CD4-positive, CD25-positive, alpha-beta regulatory T cell (primary cell): ENCODE measurements around the gene PAPSS1. TPM values are rescaled to one million over a fixed set of nuclear protein-coding genes. Genes with fewer than 3 reads are reported as not detected.

Experiments
- ATAC-seq, 2 donors: fragments of 150-1000 bp; cut with Tn5 transposase; one replicate each; pipeline ENCODE4 v1.10.0; 2021; ENCODE audit warnings: low read depth in 2 of 2, moderate number of reproducible peaks in 2 of 2, moderate library complexity in 1 of 2
- DNase-seq, 3 donors: peaks; one replicate each; pipeline versions ENCODE4 v3.0.0 to v3.0.0-alpha.2; 2012 to 2022; ENCODE audit warnings: mixed read lengths in 1 of 3
- H3K27ac ChIP-seq: one replicate; pipeline ENCODE4 v1.7.0; 2013; ENCODE audit warnings: mild to moderate bottlenecking, low read length; ENCODE audit not compliant: insufficient read depth, poor library complexity, severe bottlenecking
- H3K27me3 ChIP-seq: one replicate; pipeline ENCODE4 v1.7.0; 2013; ENCODE audit warnings: low read length; ENCODE audit not compliant: control insufficient read depth, insufficient read depth
- H3K36me3 ChIP-seq: one replicate; pipeline ENCODE4 v1.7.0; 2013; ENCODE audit warnings: mild to moderate bottlenecking, low read length, moderate library complexity; ENCODE audit not compliant: control insufficient read depth, insufficient read depth
- H3K4me1 ChIP-seq: 2 replicates; pipeline ENCODE4 v1.7.0; 2013; ENCODE audit warnings: mild to moderate bottlenecking, low read length; ENCODE audit not compliant: insufficient read depth, control insufficient read depth, poor library complexity, severe bottlenecking
- H3K4me3 ChIP-seq: one replicate; pipeline ENCODE4 v1.7.0; 2013; ENCODE audit warnings: low read depth, mild to moderate bottlenecking, low read length, moderate library complexity
- H3K9me3 ChIP-seq, 2 experiments: 1 replicate in 1 of 2; 2 replicates in 1 of 2; pipeline ENCODE4 v1.7.0; 2013; ENCODE audit warnings: low read length in 2 of 2, mild to moderate bottlenecking in 1 of 2, moderate library complexity in 1 of 2; ENCODE audit not compliant: control insufficient read depth in 2 of 2
- H3K27ac Mint-ChIP-seq, 3 donors: one replicate each; pipeline ENCODE4 v1.8.0; 2020 to 2022; ENCODE audit warnings: mild to moderate bottlenecking in 3 of 3, mixed read lengths in 3 of 3, moderate library complexity in 2 of 3
- H3K27me3 Mint-ChIP-seq: one replicate; pipeline ENCODE4 v1.8.0; 2022; ENCODE audit warnings: mild to moderate bottlenecking, mixed read lengths
- H3K36me3 Mint-ChIP-seq: one replicate; pipeline ENCODE4 v1.8.0; 2020; ENCODE audit warnings: mixed read lengths
- H3K4me1 Mint-ChIP-seq, 4 donors: one replicate each; pipeline ENCODE4 v1.8.0; 2020 to 2022; ENCODE audit warnings: mixed read lengths in 4 of 4, mild to moderate bottlenecking in 1 of 4
- H3K4me3 Mint-ChIP-seq, 4 donors: one replicate each; pipeline ENCODE4 v1.8.0; 2020 to 2022; ENCODE audit warnings: mild to moderate bottlenecking in 4 of 4, mixed read lengths in 4 of 4, moderate library complexity in 3 of 4
- H3K9me3 Mint-ChIP-seq, 7 donors: one replicate each; pipeline ENCODE4 v1.8.0; 2020 to 2022; ENCODE audit warnings: mixed read lengths in 7 of 7, mild to moderate bottlenecking in 3 of 7, moderate library complexity in 2 of 7
- polyA plus RNA-seq, 4 donors: library from polyadenylated mRNA; unstranded; fragments of 300-500 nt; fragmentation: Illumina TruSeq; gene quantifications; one replicate each; pipeline ENCODE4 v1.2.3, GENCODE V29; 2021
- total RNA-seq: library from RNA; stranded (reverse); gene quantifications from one replicate; pipeline ENCODE4 v1.2.3, GENCODE V29; 2022

The PAPSS1 gene
- total and polyA plus RNA-seq, 5 donors from 2014 or later: 18.4 to 53.6 (median 38.9) TPM

- peaks cover 34% of the 10 kb centered on the region for H3K36me3 Mint-ChIP-seq
- no peak overlapping the region for H3K27ac Mint-ChIP-seq
- no peak for ATAC-seq
Measured at GRCh38 chr4:107630185-107630705, 89.8 kb downstream of the PAPSS1 start.

GRCh38 chr4:107629318-107629717, 90.7 kb downstream of the PAPSS1 start:
- Mint-ChIP-seq H3K36me3 (peaks cover 42% of the 10 kb centered on the region), H3K4me3 (no peak overlapping the region), H3K4me1 (peaks cover 0 to 9% (median 3%) of the 10 kb centered on the region in 4 donors), H3K27ac (peak overlapping the region in 1 of 3 donors; percentile 9), H3K27me3 (no peaks in the 10 kb centered on the region), H3K9me3 (peaks cover 0 to 4% (median 0%) of the 10 kb centered on the region in 7 donors)
- ATAC-seq: no peak
- no peaks in the 10 kb centered on the region for H3K4me1 ChIP-seq
- no peaks in the 10 kb centered on the region for H3K9me3 ChIP-seq
- H3K4me3 ChIP-seq: no peak overlapping the region
- DNase-seq: no peak
- H3K36me3 ChIP-seq: peaks cover 18% of the 10 kb centered on the region
- H3K27ac ChIP-seq: no peak overlapping the region
- no peaks in the 10 kb centered on the region for H3K27me3 ChIP-seq

More at GRCh38 chr4:107630185-107630705, 89.8 kb downstream of the PAPSS1 start:
- no peaks in the 10 kb centered on the region for H3K4me1 ChIP-seq
- no peaks in the 10 kb centered on the region for H3K9me3 Mint-ChIP-seq
- no peaks in the 10 kb centered on the region for H3K27me3 Mint-ChIP-seq
- H3K4me3 Mint-ChIP-seq: no peak overlapping the region
- H3K4me1 Mint-ChIP-seq: peaks cover 0 to 3% (median 0%) of the 10 kb centered on the region in 4 donors
- DNase-seq: no peak
- no peaks in the 10 kb centered on the region for H3K9me3 ChIP-seq
- peaks cover 18% of the 10 kb centered on the region for H3K36me3 ChIP-seq
- H3K27ac ChIP-seq: no peak overlapping the region
- no peak overlapping the region for H3K4me3 ChIP-seq
- H3K27me3 ChIP-seq: no peaks in the 10 kb centered on the region

GRCh38 chr4:107625391-107625902, 94.6 kb downstream of the PAPSS1 start:
- peaks cover 0 to 20% (median 5%) of the 10 kb centered on the region in 4 donors for H3K4me1 Mint-ChIP-seq
- DNase-seq: no peak
- H3K4me3 Mint-ChIP-seq: no peak overlapping the region
- no peaks in the 10 kb centered on the region for H3K27me3 Mint-ChIP-seq
- Histone ChIP-seq H3K27me3 (no peaks in the 10 kb centered on the region), H3K9me3 (peaks cover 0 to 3% of the 10 kb centered on the region in 2 experiments), H3K4me1 (no peaks in the 10 kb centered on the region), H3K4me3 (no peak overlapping the region), H3K36me3 (peaks cover 6% of the 10 kb centered on the region), H3K27ac (no peak overlapping the region)
- peaks cover 0 to 11% (median 2%) of the 10 kb centered on the region in 7 donors for H3K9me3 Mint-ChIP-seq
- no peak for ATAC-seq
- H3K36me3 Mint-ChIP-seq: peaks cover 56% of the 10 kb centered on the region
- H3K27ac Mint-ChIP-seq: no peak overlapping the region

- H3K27me3 Mint-ChIP-seq: no peaks in the 10 kb centered on the region
- peaks cover 46% of the 10 kb centered on the region for H3K36me3 Mint-ChIP-seq
- no peak overlapping the region for H3K27ac Mint-ChIP-seq
Measured at GRCh38 chr4:107624024-107624423, 96.0 kb downstream of the PAPSS1 start.

GRCh38 chr4:107622006-107622405, 98.0 kb downstream of the PAPSS1 start:
- no peaks in the 10 kb centered on the region for H3K27me3 Mint-ChIP-seq
- Histone ChIP-seq H3K9me3 (peaks cover 0 to 3% of the 10 kb centered on the region in 2 experiments), H3K4me1 (no peaks in the 10 kb centered on the region), H3K36me3 (no peaks in the 10 kb centered on the region), H3K4me3 (no peak overlapping the region), H3K27me3 (no peaks in the 10 kb centered on the region), H3K27ac (no peak overlapping the region)
- no peak overlapping the region for H3K27ac Mint-ChIP-seq
- no peak for DNase-seq
- H3K9me3 Mint-ChIP-seq: peaks cover 0 to 11% (median 2%) of the 10 kb centered on the region in 7 donors
- ATAC-seq: no peak
- H3K4me3 Mint-ChIP-seq: no peak overlapping the region
- peaks cover 2 to 29% (median 10%) of the 10 kb centered on the region in 4 donors for H3K4me1 Mint-ChIP-seq
- peaks cover 53% of the 10 kb centered on the region for H3K36me3 Mint-ChIP-seq

More at GRCh38 chr4:107624024-107624423, 96.0 kb downstream of the PAPSS1 start:
- Mint-ChIP-seq H3K4me3 (no peak overlapping the region), H3K4me1 (peaks cover 0 to 20% (median 6%) of the 10 kb centered on the region in 4 donors), H3K9me3 (peaks cover 0 to 11% (median 2%) of the 10 kb centered on the region in 7 donors)
- Histone ChIP-seq H3K36me3 (no peaks in the 10 kb centered on the region), H3K27me3 (no peaks in the 10 kb centered on the region), H3K9me3 (peaks cover 0 to 3% of the 10 kb centered on the region in 2 experiments), H3K4me1 (no peaks in the 10 kb centered on the region), H3K4me3 (no peak overlapping the region), H3K27ac (no peak overlapping the region)
- ATAC-seq (no peak), DNase-seq (no peak)

GRCh38 chr4:107619731-107620130, 100.3 kb downstream of the PAPSS1 start:
- ATAC-seq (no peak), DNase-seq (no peak)
- H3K27ac ChIP-seq: no peak overlapping the region
- peaks cover 0 to 3% of the 10 kb centered on the region in 2 experiments for H3K9me3 ChIP-seq
- peaks cover 2 to 35% (median 8%) of the 10 kb centered on the region in 4 donors for H3K4me1 Mint-ChIP-seq
- peaks cover 54% of the 10 kb centered on the region for H3K36me3 Mint-ChIP-seq
- H3K27ac Mint-ChIP-seq: no peak overlapping the region
- peaks cover 0 to 11% (median 2%) of the 10 kb centered on the region in 7 donors for H3K9me3 Mint-ChIP-seq
- no peak overlapping the region for H3K4me3 Mint-ChIP-seq
- H3K36me3 ChIP-seq: peaks cover 4% of the 10 kb centered on the region
- no peaks in the 10 kb centered on the region for H3K4me1 ChIP-seq
- H3K4me3 ChIP-seq: no peak overlapping the region
- no peaks in the 10 kb centered on the region for H3K27me3 Mint-ChIP-seq
- no peaks in the 10 kb centered on the region for H3K27me3 ChIP-seq

- H3K36me3 ChIP-seq: peaks cover 4% of the 10 kb centered on the region
- DNase-seq (no peak), ATAC-seq (no peak)
- no peak overlapping the region for H3K4me3 ChIP-seq
- no peaks in the 10 kb centered on the region for H3K4me1 ChIP-seq
- no peak overlapping the region for H3K27ac ChIP-seq
- no peaks in the 10 kb centered on the region for H3K27me3 ChIP-seq
- peaks cover 52% of the 10 kb centered on the region for H3K36me3 Mint-ChIP-seq
- peaks cover 0 to 7% (median 2%) of the 10 kb centered on the region in 7 donors for H3K9me3 Mint-ChIP-seq
- peaks cover 2 to 33% (median 7%) of the 10 kb centered on the region in 4 donors for H3K4me1 Mint-ChIP-seq
- H3K9me3 ChIP-seq: peaks cover 0 to 2% of the 10 kb centered on the region in 2 experiments
- H3K4me3 Mint-ChIP-seq: no peak overlapping the region
- H3K27me3 Mint-ChIP-seq: no peaks in the 10 kb centered on the region
- no peak overlapping the region for H3K27ac Mint-ChIP-seq
Measured at GRCh38 chr4:107619066-107619465, 101.0 kb downstream of the PAPSS1 start.

GRCh38 chr4:107618656-107619055, 101.4 kb downstream of the PAPSS1 start:
- Mint-ChIP-seq H3K36me3 (peaks cover 48% of the 10 kb centered on the region), H3K27me3 (no peaks in the 10 kb centered on the region), H3K9me3 (peaks cover 0 to 4% (median 2%) of the 10 kb centered on the region in 7 donors), H3K27ac (no peak overlapping the region), H3K4me3 (no peak overlapping the region), H3K4me1 (peaks cover 2 to 33% (median 7%) of the 10 kb centered on the region in 4 donors)
- ATAC-seq (no peak), DNase-seq (no peak)
- Histone ChIP-seq H3K27ac (no peak overlapping the region), H3K4me3 (no peak overlapping the region), H3K36me3 (peaks cover 6% of the 10 kb centered on the region), H3K9me3 (no peaks in the 10 kb centered on the region), H3K4me1 (no peaks in the 10 kb centered on the region), H3K27me3 (no peaks in the 10 kb centered on the region)
